Endodermal cell (in vitro differentiated cells): Measurements from ENCODE around the gene TIMM13. TPM values are rescaled to one million over a fixed set of nuclear protein-coding genes. Genes with fewer than 3 reads are reported as not detected.

Experiments used
- DNase-seq: peaks from one replicate; pipeline ENCODE4 v3.0.0-alpha.2; 2017
- H3K27ac ChIP-seq: 2 replicates; pipeline ENCODE4 v1.5.1; 2013; ENCODE audit warnings: mild to moderate bottlenecking, low read depth, low read length, moderate library complexity
- H3K27me3 ChIP-seq: 2 replicates; pipeline ENCODE4 v1.6.1; 2013; ENCODE audit warnings: mild to moderate bottlenecking, low read length, moderate library complexity; ENCODE audit not compliant: insufficient read depth, control insufficient read depth, poor library complexity, severe bottlenecking
- H3K36me3 ChIP-seq: 2 replicates; pipeline ENCODE4 v1.7.0; 2013; ENCODE audit warnings: mild to moderate bottlenecking, low read length, moderate library complexity; ENCODE audit not compliant: control insufficient read depth, insufficient read depth
- H3K4me1 ChIP-seq: one replicate; pipeline ENCODE4 v1.7.0; 2013; ENCODE audit warnings: low read length; ENCODE audit not compliant: control insufficient read depth, insufficient read depth
- H3K4me3 ChIP-seq: 2 replicates; pipeline ENCODE4 v1.5.1; 2013; ENCODE audit warnings: mild to moderate bottlenecking, low read length, moderate library complexity
- H3K9ac ChIP-seq: 2 replicates; pipeline ENCODE4 v1.6.1; 2013; ENCODE audit warnings: mild to moderate bottlenecking, low read length, moderate library complexity; ENCODE audit not compliant: poor library complexity, severe bottlenecking; ENCODE audit errors: extremely low read depth
- H3K9me3 ChIP-seq: 2 replicates; pipeline ENCODE4 v1.6.1; 2013; ENCODE audit warnings: mild to moderate bottlenecking, low read length, moderate library complexity; ENCODE audit not compliant: control insufficient read depth
- H3K27ac Mint-ChIP-seq: 2 replicates; pipeline ENCODE4 v1.8.0; 2020; ENCODE audit warnings: mixed read lengths
- H3K27me3 Mint-ChIP-seq: 2 replicates; pipeline ENCODE4 v1.8.0; 2021; ENCODE audit warnings: mild to moderate bottlenecking, mixed read lengths; ENCODE audit not compliant: insufficient read depth
- H3K36me3 Mint-ChIP-seq: 2 replicates; pipeline ENCODE4 v1.8.0; 2020; ENCODE audit warnings: low read depth, mixed read lengths
- H3K4me1 Mint-ChIP-seq: 2 replicates; pipeline ENCODE4 v1.8.0; 2020; ENCODE audit warnings: mixed read lengths
- H3K4me3 Mint-ChIP-seq: 2 replicates; pipeline ENCODE4 v1.8.0; 2020; ENCODE audit warnings: mild to moderate bottlenecking, moderate library complexity, mixed read lengths
- H3K9me3 Mint-ChIP-seq: 2 replicates; pipeline ENCODE4 v1.8.0; 2020; ENCODE audit warnings: mild to moderate bottlenecking, mixed read lengths
- CTCF ChIP-seq: fragments of 200-600 bp; sonication (generic); conservative IDR thresholded peaks from 2 replicates; pipeline ENCODE4 v1.5.0; 2021; ENCODE audit warnings: antibody characterized with exemption, mild to moderate bottlenecking
- WGBS, 2 experiments: methylation state at CpG; one replicate each; pipeline versions ENCODE4 v1.1.5 to v1.1.7; 2013; ENCODE audit warnings: missing lambda C conversion rate in 2 of 2, mixed read lengths in 1 of 2; ENCODE audit not compliant: insufficient coverage in 1 of 2, insufficient read length in 1 of 2; 5-methylcytosine and 5-hydroxymethylcytosine counted together
- total RNA-seq, 2 donors: library from RNA; stranded (reverse); fragmentation: NEBNext Ultra II Directional in 1 of 2; extraction: Animal tissue kit (Norgen Biotek cat#: 25700) in 1 of 2; gene quantifications; 2 replicates in 1 of 2; 3 replicates in 1 of 2; pipeline ENCODE4 v1.2.1, GENCODE V29; 2021

The TIMM13 gene
- total RNA-seq, 2 donors from 2014 or later, result 149 to 175 TPM

DNA sequence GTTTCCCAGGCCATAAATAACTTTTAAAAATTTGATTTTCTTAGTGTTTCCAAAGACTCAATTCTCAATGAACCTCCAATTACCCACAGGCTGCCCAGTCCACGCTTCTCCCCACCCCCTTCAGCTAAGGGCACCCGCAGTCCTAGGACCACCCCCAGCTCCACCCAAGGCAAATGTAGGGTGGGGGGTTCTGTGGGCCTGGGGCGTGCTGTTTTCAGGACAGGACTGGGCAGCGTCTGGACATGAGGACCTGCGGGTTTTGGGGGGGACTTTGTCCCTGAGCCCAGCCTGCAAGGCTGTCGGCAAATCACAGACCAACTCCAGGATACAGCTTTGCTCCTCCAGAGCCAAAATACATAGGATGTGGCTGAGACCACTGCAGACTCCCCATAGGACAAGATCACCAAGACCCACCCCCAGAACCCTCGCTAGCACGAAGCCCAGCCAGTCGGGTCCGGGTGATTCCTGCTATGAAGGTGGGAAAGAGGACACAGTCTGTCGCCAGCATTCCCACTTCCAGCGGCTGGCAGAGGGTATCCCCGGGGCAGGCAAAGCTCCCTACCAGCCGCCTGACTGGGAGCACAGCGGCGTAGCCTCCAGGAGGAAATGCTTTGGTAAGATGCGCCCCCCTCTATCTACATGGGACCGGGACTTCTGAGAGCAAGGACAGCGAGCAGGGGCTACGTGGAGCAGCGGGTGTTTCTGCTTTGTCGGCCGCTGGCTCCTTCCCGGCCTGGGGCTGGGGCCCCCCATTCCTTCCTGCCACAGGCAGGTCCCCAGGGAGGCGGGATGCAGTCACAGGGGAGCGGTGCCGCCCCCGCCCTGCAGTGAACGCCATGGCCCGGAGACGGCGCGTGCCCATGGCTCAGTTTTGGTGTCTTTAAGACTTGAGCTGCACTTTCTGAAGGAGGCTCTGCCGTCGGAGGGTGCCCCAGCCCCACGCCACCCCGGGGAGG lies 1.6 kb upstream of the TIMM13 start:
- 93 to 96% methylated on average over 24 to 35 of the region's 37 CpGs for WGBS, 2 experiments
- H3K27ac Mint-ChIP-seq, result peak overlapping the region; percentile 99
- no peak overlapping the region for H3K4me3 Mint-ChIP-seq
- H3K27ac ChIP-seq, result no peak overlapping the region
- H3K4me1 Mint-ChIP-seq, result peaks cover 11% of the 10 kb centered on the region
- DNase-seq, result peak; percentile 74
- peak overlapping the region; percentile 98 for H3K9ac ChIP-seq
- H3K4me3 ChIP-seq, result no peak overlapping the region
- peaks cover 27% of the 10 kb centered on the region for H3K36me3 ChIP-seq
- no peaks in the 10 kb centered on the region for H3K9me3 ChIP-seq
- H3K36me3 Mint-ChIP-seq, result peaks cover 14% of the 10 kb centered on the region
- TF ChIP-seq CTCF, result no peak
- no peaks in the 10 kb centered on the region for H3K27me3 ChIP-seq
- H3K27me3 Mint-ChIP-seq, result no peaks in the 10 kb centered on the region
- no peaks in the 10 kb centered on the region for H3K9me3 Mint-ChIP-seq
- H3K4me1 ChIP-seq, result no peaks in the 10 kb centered on the region

- H3K9ac ChIP-seq, result peak overlapping the region; percentile 98
- DNase-seq, result peak; percentile 82
These were observed 920 bp upstream of the TIMM13 start for GRCh38 chr19:2428321-2428690.

More at GRCh38 chr19:2428321-2428690, 920 bp upstream of the TIMM13 start:
- no peaks in the 10 kb centered on the region for H3K4me1 ChIP-seq
- Mint-ChIP-seq H3K4me3 (peak overlapping the region; percentile 86), H3K4me1 (peaks cover 11% of the 10 kb centered on the region), H3K9me3 (no peaks in the 10 kb centered on the region), H3K27ac (peak overlapping the region; percentile 99), H3K27me3 (no peaks in the 10 kb centered on the region), H3K36me3 (peaks cover 13% of the 10 kb centered on the region)
- H3K27ac ChIP-seq, result peak overlapping the region; percentile 93
- peaks cover 24% of the 10 kb centered on the region for H3K36me3 ChIP-seq
- no peaks in the 10 kb centered on the region for H3K27me3 ChIP-seq
- no peak for TF ChIP-seq CTCF
- H3K4me3 ChIP-seq, result peak overlapping the region; percentile 92
- H3K9me3 ChIP-seq, result no peaks in the 10 kb centered on the region
- WGBS, 2 experiments, result 79 to 83% methylated on average over 24 to 25 of the region's 25 CpGs
